ENCODE data around the gene SLC35E4.

GRCh38 chr22:30640839-30641430, 5.4 kb downstream of the SLC35E4 start:
- TF ChIP-seq EZH2 (IDR thresholded peaks at IDR 0.05; ENCODE audit: insufficient read depth, poor library complexity, severe bottlenecking) (no peak), EZH2phosphoT487 (IDR thresholded peaks at IDR 0.05; ENCODE audit: insufficient read depth, low read depth) (no peak)
